GM23338 (cell line): ENCODE results near the gene DGAT2. TPM values are rescaled to one million over a fixed set of nuclear protein-coding genes. Genes with fewer than 3 reads are reported as not detected.
A peak's percentile ranks its signal among the peaks of the same experiment; 100 is the strongest.

Source experiments
- ATAC-seq: fragments of 200-7000 bp; cut with Tn5 transposase; 3 replicates; pipeline ENCODE4 v1.9.1; 2020
- DNase-seq: peaks from one replicate; pipeline ENCODE4 v3.0.0-alpha.2; 2015; ENCODE audit warnings: low spot score
- H2AFZ ChIP-seq: fragments of 200-600 bp; sonication (generic); 2 replicates; pipeline ENCODE4 v1.8.0; 2016; ENCODE audit warnings: antibody characterized with exemption, mild to moderate bottlenecking, moderate library complexity
- H3F3A ChIP-seq: fragments of 200-600 bp; sonication (generic); replicated peaks from 2 replicates; pipeline ENCODE4 v1.8.0; 2017; ENCODE audit warnings: antibody characterized with exemption, mixed run types, low read depth
- H3K27ac ChIP-seq: fragments of 200-600 bp; sonication (generic); 2 replicates; pipeline ENCODE4 v1.6.1; 2016; ENCODE audit warnings: low read depth
- H3K27me3 ChIP-seq: fragments of 200-600 bp; sonication (generic); 2 replicates; pipeline ENCODE4 v1.8.0; 2016; ENCODE audit warnings: mild to moderate bottlenecking, mixed run types, moderate library complexity; ENCODE audit not compliant: insufficient read depth
- H3K36me3 ChIP-seq: fragments of 200-600 bp; sonication (generic); 2 replicates; pipeline ENCODE4 v1.8.0; 2016; ENCODE audit warnings: mild to moderate bottlenecking; ENCODE audit not compliant: insufficient read depth
- H3K4me1 ChIP-seq: fragments of 200-600 bp; sonication (generic); 2 replicates; pipeline ENCODE4 v1.8.0; 2016; ENCODE audit warnings: mild to moderate bottlenecking, moderate library complexity; ENCODE audit not compliant: insufficient read depth
- H3K4me2 ChIP-seq: fragments of 200-600 bp; sonication (generic); 2 replicates; pipeline ENCODE4 v1.7.1; 2017; ENCODE audit warnings: mixed run types
- H3K4me3 ChIP-seq: fragments of 200-600 bp; sonication (generic); 2 replicates; pipeline ENCODE4 v1.6.1; 2016; ENCODE audit warnings: mixed run types
- H3K79me2 ChIP-seq: fragments of 200-600 bp; sonication (generic); replicated peaks from 2 replicates; pipeline ENCODE4 v1.8.0; 2017; ENCODE audit warnings: mild to moderate bottlenecking; ENCODE audit not compliant: insufficient read depth
- H3K9me2 ChIP-seq: fragments of 200-600 bp; sonication (generic); 2 replicates; pipeline ENCODE4 v1.8.0; 2017; ENCODE audit not compliant: insufficient read depth
- H4K20me1 ChIP-seq: fragments of 200-600 bp; sonication (generic); replicated peaks from 2 replicates; pipeline ENCODE4 v1.8.0; 2017; ENCODE audit warnings: mild to moderate bottlenecking; ENCODE audit not compliant: insufficient read depth
- H3K27ac Mint-ChIP-seq: 2 replicates; pipeline ENCODE4 v1.8.0; 2020; ENCODE audit warnings: inconsistent platforms, mild to moderate bottlenecking, moderate library complexity, mixed read lengths
- H3K27me3 Mint-ChIP-seq: 3 replicates; pipeline ENCODE4 v1.8.0; 2022; ENCODE audit warnings: low read depth, mild to moderate bottlenecking, moderate library complexity, mixed read lengths, inconsistent platforms; ENCODE audit not compliant: insufficient read depth, poor library complexity
- H3K36me3 Mint-ChIP-seq: 3 replicates; pipeline ENCODE4 v1.8.0; 2021; ENCODE audit warnings: low read depth, mild to moderate bottlenecking, inconsistent platforms, moderate library complexity, mixed read lengths
- H3K4me1 Mint-ChIP-seq: 3 replicates; pipeline ENCODE4 v1.8.0; 2020; ENCODE audit warnings: mild to moderate bottlenecking, inconsistent platforms, mixed read lengths
- H3K4me3 Mint-ChIP-seq: 3 replicates; pipeline ENCODE4 v1.8.0; 2021; ENCODE audit warnings: moderate library complexity, mild to moderate bottlenecking, inconsistent platforms, mixed read lengths
- H3K9me3 Mint-ChIP-seq: 3 replicates; pipeline ENCODE4 v1.8.0; 2020; ENCODE audit warnings: moderate library complexity, mild to moderate bottlenecking, inconsistent platforms, mixed read lengths
- EZH2 ChIP-seq: fragments of 200-600 bp; sonication (generic); IDR thresholded peaks from one replicate; pipeline ENCODE4 v1.8.0; 2017; ENCODE audit warnings: antibody characterized with exemption, mild to moderate bottlenecking, low read depth; ENCODE audit not compliant: unreplicated experiment
- EZH2phosphoT487 ChIP-seq: fragments of 200-600 bp; sonication (generic); IDR thresholded peaks from one replicate; pipeline ENCODE4 v1.8.1; 2018; ENCODE audit warnings: antibody characterized with exemption; ENCODE audit not compliant: unreplicated experiment
- JUNB ChIP-seq: IDR thresholded peaks from one replicate; pipeline ENCODE4 v1.6.1; 2016; ENCODE audit warnings: antibody characterized with exemption; ENCODE audit not compliant: unreplicated experiment
- NANOG ChIP-seq: IDR thresholded peaks from 2 replicates; pipeline ENCODE4 v1.6.1; 2016; ENCODE audit warnings: antibody characterized with exemption, borderline replicate concordance
- POLR2AphosphoS5 ChIP-seq: IDR thresholded peaks from 2 replicates; pipeline ENCODE4 v1.6.1; 2016; ENCODE audit warnings: antibody characterized with exemption, low read depth
- ZNF331 ChIP-seq: fragments of 250-450 bp; sonication (Bioruptor Pico); IDR thresholded peaks from 2 replicates; pipeline ENCODE4 v1.5.0; 2020; ENCODE audit warnings: low read depth, mild to moderate bottlenecking, moderate library complexity
- polyA plus RNA-seq: library from polyadenylated mRNA; unstranded; fragments of >200 nt; fragmentation: Nextera tagmentation; extraction: Ambion mirVana; gene quantifications from 2 replicates; pipeline ENCODE4 v1.2.1, GENCODE V29; 2016
- total RNA-seq: library from RNA; depleted of rRNA; stranded (reverse); fragments of >200 nt; shearing (Covaris generic); gene quantifications from 2 replicates; pipeline ENCODE4 v1.2.3, GENCODE V29; 2014
- TF ChIP-seq, protein P1 (sequence below): IDR thresholded peaks from 2 replicates; pipeline ENCODE4 v1.6.1; 2016; ENCODE audit warnings: antibody characterized with exemption
- TF ChIP-seq, protein P2 (sequence below): fragments of 250-450 bp; sonication (Bioruptor Pico); IDR thresholded peaks from 2 replicates; pipeline ENCODE4 v1.5.0; 2020; ENCODE audit warnings: mild to moderate bottlenecking, moderate library complexity

DGAT2 gene
- total and polyA plus RNA-seq, 2 experiments from 2014 or later = 1.9 to 2.6 TPM

DNA sequence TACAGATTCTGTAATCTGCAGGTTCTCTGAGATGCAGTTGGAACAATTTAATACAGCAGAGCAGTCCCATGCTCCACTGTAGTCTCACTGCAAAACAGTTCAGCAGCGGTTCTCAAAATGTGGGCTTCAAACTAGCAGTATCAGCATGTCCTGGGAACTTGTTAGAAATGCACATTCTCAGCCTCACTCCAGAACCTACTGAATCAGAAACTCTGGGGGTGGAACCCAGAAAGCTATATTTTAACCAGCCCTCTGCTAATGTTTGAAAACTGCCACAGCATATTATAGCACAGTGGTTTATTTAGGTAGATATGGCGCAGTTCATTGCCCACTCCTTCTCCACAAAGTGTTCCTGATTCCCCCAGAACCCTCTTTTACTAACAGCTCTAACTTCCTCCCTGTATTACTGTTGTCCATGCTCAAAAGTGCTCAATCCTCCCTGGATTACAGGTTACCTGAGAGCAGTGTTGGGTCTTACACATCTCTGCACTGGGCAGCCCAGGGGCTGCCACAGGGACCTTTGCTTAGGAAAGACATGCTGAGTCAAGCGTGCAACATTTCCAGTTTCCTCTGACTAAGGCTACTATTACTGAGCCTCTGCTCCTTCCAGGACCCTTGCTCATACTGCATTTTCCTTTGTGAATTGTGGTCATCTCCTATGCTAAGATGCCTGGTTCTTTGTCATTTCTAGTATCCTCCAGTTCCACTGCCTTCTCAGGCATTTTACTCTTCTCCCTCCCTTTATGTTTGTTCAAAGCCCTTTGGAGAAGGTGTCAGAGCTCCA is 7.7 kb upstream of the DGAT2 start:
- peaks cover 9% of the 10 kb centered on the region for H3K4me1 Mint-ChIP-seq
- DNase-seq = no peak
- no peaks in the 10 kb centered on the region; the same call in 2 of the 3 replicates for H3K9me3 Mint-ChIP-seq
- no peaks in the 10 kb centered on the region for H3F3A ChIP-seq
- no peak for ATAC-seq
- no peaks in the 10 kb centered on the region for H3K79me2 ChIP-seq
- no peaks in the 10 kb centered on the region for H3K36me3 ChIP-seq
- H3K4me3 ChIP-seq = no peak overlapping the region
- H3K27me3 Mint-ChIP-seq = peaks cover 10% of the 10 kb centered on the region
- H4K20me1 ChIP-seq = no peaks in the 10 kb centered on the region
- no peak overlapping the region for H3K4me3 Mint-ChIP-seq
- H3K9me2 ChIP-seq = no peaks in the 10 kb centered on the region
- TF ChIP-seq EZH2phosphoT487 = no peak
- no peak for TF ChIP-seq EZH2
- TF ChIP-seq, protein P1, sequence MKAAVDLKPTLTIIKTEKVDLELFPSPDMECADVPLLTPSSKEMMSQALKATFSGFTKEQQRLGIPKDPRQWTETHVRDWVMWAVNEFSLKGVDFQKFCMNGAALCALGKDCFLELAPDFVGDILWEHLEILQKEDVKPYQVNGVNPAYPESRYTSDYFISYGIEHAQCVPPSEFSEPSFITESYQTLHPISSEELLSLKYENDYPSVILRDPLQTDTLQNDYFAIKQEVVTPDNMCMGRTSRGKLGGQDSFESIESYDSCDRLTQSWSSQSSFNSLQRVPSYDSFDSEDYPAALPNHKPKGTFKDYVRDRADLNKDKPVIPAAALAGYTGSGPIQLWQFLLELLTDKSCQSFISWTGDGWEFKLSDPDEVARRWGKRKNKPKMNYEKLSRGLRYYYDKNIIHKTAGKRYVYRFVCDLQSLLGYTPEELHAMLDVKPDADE = no peak
- no peak for TF ChIP-seq ZNF331 (CRISPR knock-in tag)
- H3K27ac ChIP-seq = no peak overlapping the region
- H3K4me1 ChIP-seq = no peaks in the 10 kb centered on the region
- H3K36me3 Mint-ChIP-seq = no peaks in the 10 kb centered on the region
- no peaks in the 10 kb centered on the region for H3K27me3 ChIP-seq
- H2AFZ ChIP-seq = no peak overlapping the region
- H3K4me2 ChIP-seq = no peak overlapping the region
- H3K27ac Mint-ChIP-seq = no peak overlapping the region

DNA sequence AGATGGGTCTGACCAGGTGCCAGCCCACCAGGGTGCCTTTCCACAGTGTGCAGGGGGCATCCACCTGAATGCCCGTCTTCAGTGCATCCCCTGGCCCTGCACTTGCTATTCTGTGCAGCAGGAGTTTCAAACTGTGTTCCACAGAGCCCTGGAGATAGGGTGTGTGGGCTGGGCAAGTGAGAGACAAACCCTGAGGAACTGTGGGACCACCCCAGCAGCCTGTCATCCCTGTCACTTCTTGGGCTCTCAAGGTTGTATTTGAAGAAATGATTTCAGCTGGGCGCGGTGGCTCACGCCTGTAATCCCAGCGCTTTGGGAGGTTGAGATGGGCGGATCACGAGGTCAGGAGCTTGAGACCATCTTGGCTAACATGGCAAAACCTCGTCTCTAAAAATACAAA is 6.4 kb upstream of the DGAT2 start:
- DNase-seq (no peak), ATAC-seq (no peak)
- no peak overlapping the region for H3K4me3 Mint-ChIP-seq
- Histone ChIP-seq H3K36me3 (no peaks in the 10 kb centered on the region), H3K9me2 (no peaks in the 10 kb centered on the region), H3K79me2 (no peaks in the 10 kb centered on the region), H3K4me1 (no peaks in the 10 kb centered on the region; the same call in 1 of the 2 replicates), H2AFZ (no peak overlapping the region), H3K27ac (no peak overlapping the region), H3K4me2 (no peak overlapping the region), H4K20me1 (no peaks in the 10 kb centered on the region), H3K27me3 (peaks cover 5% of the 10 kb centered on the region), H3K4me3 (no peak overlapping the region), H3F3A (no peaks in the 10 kb centered on the region)
- H3K27ac Mint-ChIP-seq = no peak overlapping the region
- no peak for TF ChIP-seq POLR2AphosphoS5
- peaks cover 14% of the 10 kb centered on the region for H3K4me1 Mint-ChIP-seq
- H3K36me3 Mint-ChIP-seq = no peaks in the 10 kb centered on the region
- H3K27me3 Mint-ChIP-seq = peaks cover 14% of the 10 kb centered on the region
- peaks cover 2% of the 10 kb centered on the region; the same call in 2 of the 3 replicates for H3K9me3 Mint-ChIP-seq

DNA sequence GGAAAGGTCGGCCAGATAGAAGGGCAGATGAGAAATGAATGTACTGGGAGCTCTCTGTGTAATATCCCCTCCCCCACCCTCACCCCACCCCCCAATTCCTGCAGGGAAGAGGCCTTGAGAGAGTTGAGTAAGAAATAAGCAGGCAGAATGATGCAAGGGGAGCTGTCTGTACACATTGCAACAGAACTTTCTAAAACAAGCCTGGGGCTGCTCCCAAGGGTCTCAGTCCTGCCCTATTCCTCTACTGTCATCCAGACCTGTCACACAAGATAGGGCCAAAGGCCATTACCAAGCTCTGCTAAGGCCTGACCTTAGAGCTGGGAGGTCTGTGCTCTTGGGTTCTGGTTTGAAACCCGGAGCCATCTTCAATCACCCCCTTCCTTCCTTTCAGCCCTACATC is 5.7 kb upstream of the DGAT2 start:
- peaks cover 21% of the 10 kb centered on the region for H3K27me3 Mint-ChIP-seq

More for the DNA sequence above, 5.7 kb upstream of the DGAT2 start:
- Mint-ChIP-seq H3K36me3 (no peaks in the 10 kb centered on the region; the same call in 2 of the 3 replicates), H3K9me3 (peaks cover 5% of the 10 kb centered on the region; the same call in 2 of the 3 replicates), H3K4me3 (no peak overlapping the region), H3K27ac (0 out of 2 replicates have a peak overlapping the region, but pooled peaks have one; percentile 43), H3K4me1 (peaks cover 16% of the 10 kb centered on the region)
- no peaks in the 10 kb centered on the region for H3K79me2 ChIP-seq
- H3K4me1 ChIP-seq = no peaks in the 10 kb centered on the region; the same call in 1 of the 2 replicates
- no peaks in the 10 kb centered on the region for H3K36me3 ChIP-seq
- no peaks in the 10 kb centered on the region for H3K9me2 ChIP-seq
- DNase-seq = no peak
- H3K4me2 ChIP-seq = no peak overlapping the region
- H2AFZ ChIP-seq = no peak overlapping the region
- H3K27ac ChIP-seq = no peak overlapping the region
- no peaks in the 10 kb centered on the region for H4K20me1 ChIP-seq
- H3F3A ChIP-seq = no peaks in the 10 kb centered on the region
- peaks cover 13% of the 10 kb centered on the region for H3K27me3 ChIP-seq
- no peak for TF ChIP-seq NANOG
- no peak for TF ChIP-seq JUNB
- TF ChIP-seq ZNF331 (CRISPR knock-in tag) = no peak
- TF ChIP-seq, protein P2, sequence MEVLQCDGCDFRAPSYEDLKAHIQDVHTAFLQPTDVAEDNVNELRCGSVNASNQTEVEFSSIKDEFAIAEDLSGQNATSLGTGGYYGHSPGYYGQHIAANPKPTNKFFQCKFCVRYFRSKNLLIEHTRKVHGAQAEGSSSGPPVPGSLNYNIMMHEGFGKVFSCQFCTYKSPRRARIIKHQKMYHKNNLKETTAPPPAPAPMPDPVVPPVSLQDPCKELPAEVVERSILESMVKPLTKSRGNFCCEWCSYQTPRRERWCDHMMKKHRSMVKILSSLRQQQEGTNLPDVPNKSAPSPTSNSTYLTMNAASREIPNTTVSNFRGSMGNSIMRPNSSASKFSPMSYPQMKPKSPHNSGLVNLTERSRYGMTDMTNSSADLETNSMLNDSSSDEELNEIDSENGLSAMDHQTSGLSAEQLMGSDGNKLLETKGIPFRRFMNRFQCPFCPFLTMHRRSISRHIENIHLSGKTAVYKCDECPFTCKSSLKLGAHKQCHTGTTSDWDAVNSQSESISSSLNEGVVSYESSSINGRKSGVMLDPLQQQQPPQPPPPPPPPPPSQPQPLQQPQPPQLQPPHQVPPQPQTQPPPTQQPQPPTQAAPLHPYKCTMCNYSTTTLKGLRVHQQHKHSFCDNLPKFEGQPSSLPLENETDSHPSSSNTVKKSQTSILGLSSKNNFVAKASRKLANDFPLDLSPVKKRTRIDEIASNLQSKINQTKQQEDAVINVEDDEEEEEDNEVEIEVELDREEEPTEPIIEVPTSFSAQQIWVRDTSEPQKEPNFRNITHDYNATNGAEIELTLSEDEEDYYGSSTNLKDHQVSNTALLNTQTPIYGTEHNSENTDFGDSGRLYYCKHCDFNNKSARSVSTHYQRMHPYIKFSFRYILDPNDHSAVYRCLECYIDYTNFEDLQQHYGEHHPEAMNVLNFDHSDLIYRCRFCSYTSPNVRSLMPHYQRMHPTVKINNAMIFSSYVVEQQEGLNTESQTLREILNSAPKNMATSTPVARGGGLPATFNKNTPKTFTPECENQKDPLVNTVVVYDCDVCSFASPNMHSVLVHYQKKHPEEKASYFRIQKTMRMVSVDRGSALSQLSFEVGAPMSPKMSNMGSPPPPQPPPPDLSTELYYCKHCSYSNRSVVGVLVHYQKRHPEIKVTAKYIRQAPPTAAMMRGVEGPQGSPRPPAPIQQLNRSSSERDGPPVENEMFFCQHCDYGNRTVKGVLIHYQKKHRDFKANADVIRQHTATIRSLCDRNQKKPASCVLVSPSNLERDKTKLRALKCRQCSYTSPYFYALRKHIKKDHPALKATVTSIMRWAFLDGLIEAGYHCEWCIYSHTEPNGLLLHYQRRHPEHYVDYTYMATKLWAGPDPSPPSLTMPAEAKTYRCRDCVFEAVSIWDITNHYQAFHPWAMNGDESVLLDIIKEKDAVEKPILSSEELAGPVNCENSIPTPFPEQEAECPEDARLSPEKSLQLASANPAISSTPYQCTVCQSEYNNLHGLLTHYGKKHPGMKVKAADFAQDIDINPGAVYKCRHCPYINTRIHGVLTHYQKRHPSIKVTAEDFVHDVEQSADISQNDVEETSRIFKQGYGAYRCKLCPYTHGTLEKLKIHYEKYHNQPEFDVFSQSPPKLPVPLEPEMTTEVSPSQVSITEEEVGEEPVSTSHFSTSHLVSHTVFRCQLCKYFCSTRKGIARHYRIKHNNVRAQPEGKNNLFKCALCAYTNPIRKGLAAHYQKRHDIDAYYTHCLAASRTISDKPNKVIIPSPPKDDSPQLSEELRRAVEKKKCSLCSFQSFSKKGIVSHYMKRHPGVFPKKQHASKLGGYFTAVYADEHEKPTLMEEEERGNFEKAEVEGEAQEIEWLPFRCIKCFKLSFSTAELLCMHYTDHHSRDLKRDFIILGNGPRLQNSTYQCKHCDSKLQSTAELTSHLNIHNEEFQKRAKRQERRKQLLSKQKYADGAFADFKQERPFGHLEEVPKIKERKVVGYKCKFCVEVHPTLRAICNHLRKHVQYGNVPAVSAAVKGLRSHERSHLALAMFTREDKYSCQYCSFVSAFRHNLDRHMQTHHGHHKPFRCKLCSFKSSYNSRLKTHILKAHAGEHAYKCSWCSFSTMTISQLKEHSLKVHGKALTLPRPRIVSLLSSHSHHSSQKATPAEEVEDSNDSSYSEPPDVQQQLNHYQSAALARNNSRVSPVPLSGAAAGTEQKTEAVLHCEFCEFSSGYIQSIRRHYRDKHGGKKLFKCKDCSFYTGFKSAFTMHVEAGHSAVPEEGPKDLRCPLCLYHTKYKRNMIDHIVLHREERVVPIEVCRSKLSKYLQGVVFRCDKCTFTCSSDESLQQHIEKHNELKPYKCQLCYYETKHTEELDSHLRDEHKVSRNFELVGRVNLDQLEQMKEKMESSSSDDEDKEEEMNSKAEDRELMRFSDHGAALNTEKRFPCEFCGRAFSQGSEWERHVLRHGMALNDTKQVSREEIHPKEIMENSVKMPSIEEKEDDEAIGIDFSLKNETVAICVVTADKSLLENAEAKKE = no peak
- no peak for TF ChIP-seq EZH2phosphoT487
- H3K4me3 ChIP-seq = no peak overlapping the region
- ATAC-seq = no peak
